Measurements from ENCODE around the gene TMX2. TPM values are rescaled to one million over a fixed set of nuclear protein-coding genes. Genes with fewer than 3 reads are reported as not detected.

TMX2 gene
- total and polyA plus RNA-seq, 10 of the 15 experiments (the other 5 are each of a cell fraction or from before 2014, with no cell fraction given): 64.3 to 134 (median 91.6) TPM

- TF ChIP-seq POLR2AphosphoS2 (IDR thresholded peaks at IDR 0.05; ENCODE audit: low read depth, low read length) (no peak), PML (IDR thresholded peaks at IDR 0.05; ENCODE audit: low read length) (peak; percentile 80; the same call in 1 of the 2 replicates), BACH1 (IDR thresholded peaks at IDR 0.05; ENCODE audit: borderline replicate concordance) (no peak), IRF3 (IDR thresholded peaks at IDR 0.05) (no peak), TCF12 (IDR thresholded peaks at IDR 0.05; ENCODE audit: low read depth, low read length) (no peak), NFYA (IDR thresholded peaks at IDR 0.05; ENCODE audit: borderline replicate concordance, low read depth, low read length) (peak; percentile 37; the same call in 1 of the 2 replicates), SREBF2 (IDR thresholded peaks at IDR 0.05; ENCODE audit: low read length) (no peak), SP1 (IDR thresholded peaks at IDR 0.05; ENCODE audit: low read depth, low read length) (peak; percentile 70), TAF1 (IDR thresholded peaks at IDR 0.05; ENCODE audit: borderline replicate concordance, low read depth, low read length) (peak; percentile 83), HSF1 (IDR thresholded peaks at IDR 0.05; ENCODE audit: low read depth, low read length) (no peak), CREM (IDR thresholded peaks at IDR 0.05; ENCODE audit: low read depth) (peak; percentile 64), NFYB (IDR thresholded peaks at IDR 0.05; ENCODE audit: insufficient read depth, low read depth, low read length) (peak; percentile 92), SMAD1 (IDR thresholded peaks at IDR 0.05; ENCODE audit: low read depth, partially characterized antibody) (peak; percentile 84), EED (IDR thresholded peaks at IDR 0.05; ENCODE audit: low read depth) (peak; percentile 87), RUNX3 (IDR thresholded peaks at IDR 0.05; ENCODE audit: low read length) (peak; percentile 19; the same call in 1 of the 2 replicates), IRF4 (IDR thresholded peaks at IDR 0.05; ENCODE audit: low read depth, low read length) (0 out of 2 replicates have a peak, but pooled peaks have one; percentile 35), SRF (IDR thresholded peaks at IDR 0.05; ENCODE audit: low read depth in 2 of 2, low read length in 2 of 2) (peak in 1 of 2 experiments; percentile 62; a peak in 1 of 4 replicates), BCL11A (IDR thresholded peaks at IDR 0.05; ENCODE audit: low read depth, low read length) (no peak), POU2F2 (IDR thresholded peaks at IDR 0.05; ENCODE audit: borderline replicate concordance, low read depth, low read length) (0 out of 3 replicates have a peak, but pooled peaks have one; percentile 29), ATF7 (IDR thresholded peaks at IDR 0.05; ENCODE audit: low read depth) (peak; percentile 95), TBL1XR1 (IDR thresholded peaks at IDR 0.05; ENCODE audit: low read depth, low read length) (no peak), POLR2AphosphoS5 (IDR thresholded peaks at IDR 0.05; ENCODE audit: low read length) (peak; percentile 90)
- TF ChIP-seq, protein P1, sequence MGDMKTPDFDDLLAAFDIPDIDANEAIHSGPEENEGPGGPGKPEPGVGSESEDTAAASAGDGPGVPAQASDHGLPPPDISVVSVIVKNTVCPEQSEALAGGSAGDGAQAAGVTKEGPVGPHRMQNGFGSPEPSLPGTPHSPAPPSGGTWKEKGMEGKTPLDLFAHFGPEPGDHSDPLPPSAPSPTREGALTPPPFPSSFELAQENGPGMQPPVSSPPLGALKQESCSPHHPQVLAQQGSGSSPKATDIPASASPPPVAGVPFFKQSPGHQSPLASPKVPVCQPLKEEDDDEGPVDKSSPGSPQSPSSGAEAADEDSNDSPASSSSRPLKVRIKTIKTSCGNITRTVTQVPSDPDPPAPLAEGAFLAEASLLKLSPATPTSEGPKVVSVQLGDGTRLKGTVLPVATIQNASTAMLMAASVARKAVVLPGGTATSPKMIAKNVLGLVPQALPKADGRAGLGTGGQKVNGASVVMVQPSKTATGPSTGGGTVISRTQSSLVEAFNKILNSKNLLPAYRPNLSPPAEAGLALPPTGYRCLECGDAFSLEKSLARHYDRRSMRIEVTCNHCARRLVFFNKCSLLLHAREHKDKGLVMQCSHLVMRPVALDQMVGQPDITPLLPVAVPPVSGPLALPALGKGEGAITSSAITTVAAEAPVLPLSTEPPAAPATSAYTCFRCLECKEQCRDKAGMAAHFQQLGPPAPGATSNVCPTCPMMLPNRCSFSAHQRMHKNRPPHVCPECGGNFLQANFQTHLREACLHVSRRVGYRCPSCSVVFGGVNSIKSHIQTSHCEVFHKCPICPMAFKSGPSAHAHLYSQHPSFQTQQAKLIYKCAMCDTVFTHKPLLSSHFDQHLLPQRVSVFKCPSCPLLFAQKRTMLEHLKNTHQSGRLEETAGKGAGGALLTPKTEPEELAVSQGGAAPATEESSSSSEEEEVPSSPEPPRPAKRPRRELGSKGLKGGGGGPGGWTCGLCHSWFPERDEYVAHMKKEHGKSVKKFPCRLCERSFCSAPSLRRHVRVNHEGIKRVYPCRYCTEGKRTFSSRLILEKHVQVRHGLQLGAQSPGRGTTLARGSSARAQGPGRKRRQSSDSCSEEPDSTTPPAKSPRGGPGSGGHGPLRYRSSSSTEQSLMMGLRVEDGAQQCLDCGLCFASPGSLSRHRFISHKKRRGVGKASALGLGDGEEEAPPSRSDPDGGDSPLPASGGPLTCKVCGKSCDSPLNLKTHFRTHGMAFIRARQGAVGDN (IDR thresholded peaks at IDR 0.05): no peak
Measured at GRCh38 chr11:57761301-57762234, 49.2 kb downstream of the TMX2 start, which contains the start of gene CTNND1 (continued).
